HG02623 (cell line): ENCODE results near the gene ARL4D.
"Not testable (repeated sequence)": the region's sequence is repeated elsewhere in the genome, so short reads cannot be mapped to it uniquely, and the experiment has no call there.

Experiments
- ATAC-seq: cut with Tn5 transposase; IDR thresholded peaks from one replicate; pipeline ENCODE4 v1.9.1; 2021; ENCODE audit warnings: moderate library complexity; ENCODE audit not compliant: unreplicated experiment

The ARL4D gene

DNA sequence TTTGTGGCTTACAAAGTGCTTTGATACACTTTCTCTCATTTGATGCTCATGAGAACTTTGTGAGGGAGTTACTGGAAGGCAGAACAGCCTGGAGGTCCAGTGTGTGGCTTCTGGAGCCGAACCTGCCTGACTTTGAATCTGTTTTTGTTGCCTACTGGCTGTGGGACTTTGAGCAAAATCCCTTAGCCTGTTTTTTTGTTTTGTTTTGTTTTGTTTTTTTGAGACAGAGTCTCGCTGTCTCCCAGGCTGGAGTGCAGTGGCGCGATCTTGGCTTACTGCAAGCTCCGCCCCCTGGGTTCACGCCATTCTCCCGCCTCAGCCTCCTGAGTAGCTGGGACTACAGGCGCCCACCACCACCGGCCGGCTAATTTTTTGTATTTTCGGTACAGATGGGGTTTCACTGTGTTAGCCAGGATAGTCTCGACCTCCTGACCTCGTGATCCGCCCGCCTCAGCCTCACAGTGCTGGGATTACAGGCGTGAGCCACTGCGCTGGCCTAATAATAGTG is 20.6 kb downstream of the ARL4D start:
- ATAC-seq = not testable (repeated sequence)

GRCh38 chr17:43423777-43424455 is 25.1 kb downstream of the ARL4D start:
- ATAC-seq = no peak

GRCh38 chr17:43427362-43428043 is 28.7 kb downstream of the ARL4D start:
- no peak for ATAC-seq

- no peak for ATAC-seq
Measured at GRCh38 chr17:43428524-43428923, 29.7 kb downstream of the ARL4D start.

- ATAC-seq = no peak
Measured at GRCh38 chr17:43430936-43431713, 32.3 kb downstream of the ARL4D start.

DNA sequence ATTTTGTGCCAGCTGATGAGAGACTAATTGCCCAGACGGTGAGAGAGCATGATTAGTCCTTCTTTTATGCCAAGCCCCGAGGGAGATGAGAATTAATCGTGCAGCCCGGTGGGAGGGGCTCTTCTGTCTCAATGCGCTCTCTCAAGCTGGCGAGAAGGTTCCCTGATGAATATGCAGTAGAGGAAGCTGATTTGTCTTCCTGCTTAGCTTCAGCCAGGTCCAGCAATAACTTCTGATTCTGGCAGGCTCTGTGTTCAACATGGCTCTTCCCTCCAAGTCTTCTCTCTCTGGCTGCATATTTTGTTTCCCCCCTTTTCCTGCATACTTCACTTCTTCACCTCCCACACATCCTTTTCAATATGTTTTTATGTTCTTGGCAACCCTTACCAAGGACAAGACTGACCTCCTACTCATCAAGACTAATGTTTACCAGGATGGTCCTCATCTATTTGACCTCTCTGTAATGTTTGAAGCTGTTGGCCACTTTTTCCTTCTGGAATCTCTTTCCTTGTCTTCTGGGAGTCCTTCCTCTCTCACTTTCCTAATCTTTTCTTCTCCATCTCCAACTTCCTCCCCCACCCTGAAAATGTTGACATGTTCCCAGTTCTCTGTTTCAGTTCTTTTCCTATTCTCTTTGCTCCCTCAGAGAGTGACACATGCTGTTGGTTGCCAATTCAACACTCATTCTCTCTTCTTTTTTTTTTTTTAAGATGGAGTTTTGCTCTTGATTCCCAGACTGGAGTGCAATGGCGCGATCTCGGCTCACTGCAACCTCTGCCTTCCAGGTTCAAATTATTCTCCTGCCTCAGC is 33.1 kb downstream of the ARL4D start:
- ATAC-seq = no peak

DNA sequence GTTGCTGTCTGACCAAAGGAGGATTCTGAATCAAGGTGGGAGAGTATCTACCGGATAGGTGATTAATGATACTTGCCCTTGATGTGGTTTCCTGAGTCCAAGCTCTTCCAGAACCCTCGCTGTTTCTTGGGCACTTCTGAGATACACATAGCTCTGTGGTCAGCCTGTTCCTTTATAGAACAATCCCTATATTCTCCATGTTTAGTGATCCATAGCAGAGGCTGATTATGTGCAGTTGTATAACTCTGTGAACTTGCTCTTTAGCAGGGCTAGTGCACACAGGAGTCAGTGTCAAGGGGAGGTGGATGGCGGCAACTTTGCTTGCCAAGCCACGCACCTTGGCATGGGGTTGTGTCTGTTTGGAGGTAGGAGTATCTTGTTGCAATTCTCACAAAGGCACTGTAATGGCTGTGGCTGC is 36.1 kb downstream of the ARL4D start:
- ATAC-seq = no peak

DNA sequence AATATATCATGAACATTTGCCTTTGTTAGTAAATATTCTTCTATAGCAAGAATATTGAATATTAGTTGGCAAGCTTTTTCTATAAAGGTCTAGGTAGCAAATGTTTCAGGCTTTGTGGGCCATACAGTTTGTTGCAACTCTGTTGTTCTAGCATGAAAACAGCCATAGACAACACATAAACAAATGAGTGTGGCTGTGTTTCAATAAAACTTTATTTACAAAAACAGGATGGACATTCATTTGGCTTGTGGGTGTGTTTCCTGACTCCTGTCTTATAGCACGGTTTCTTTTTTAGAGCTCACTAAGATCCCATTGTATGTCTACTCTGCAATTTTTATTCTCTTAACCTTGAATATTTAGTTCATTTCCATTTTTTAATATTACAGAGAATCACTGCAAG is 39.0 kb downstream of the ARL4D start:
- ATAC-seq = no peak

DNA sequence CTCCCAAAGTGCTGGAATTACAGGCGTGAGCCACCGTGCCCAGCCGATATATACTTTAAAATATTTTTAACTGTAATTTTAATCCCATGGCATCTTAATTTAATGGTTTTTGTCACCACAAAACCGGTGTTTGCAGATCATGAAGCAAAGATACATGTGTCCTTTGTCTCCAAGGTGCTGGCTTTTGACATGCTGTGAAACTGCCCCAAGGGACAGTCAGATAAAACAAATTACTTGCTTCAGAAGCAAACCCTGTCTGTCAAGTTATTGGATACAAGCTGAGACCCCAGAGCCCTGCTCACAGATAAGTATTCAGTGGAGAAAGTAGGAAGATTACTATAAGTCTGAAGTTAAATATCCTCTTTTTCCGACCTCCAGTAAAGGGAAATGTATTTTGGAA is 39.8 kb downstream of the ARL4D start:
- ATAC-seq = no peak

GRCh38 chr17:43439041-43439440 is 40.2 kb downstream of the ARL4D start:
- ATAC-seq = no peak

GRCh38 chr17:43442711-43443110 is 43.9 kb downstream of the ARL4D start:
- no peak for ATAC-seq

DNA sequence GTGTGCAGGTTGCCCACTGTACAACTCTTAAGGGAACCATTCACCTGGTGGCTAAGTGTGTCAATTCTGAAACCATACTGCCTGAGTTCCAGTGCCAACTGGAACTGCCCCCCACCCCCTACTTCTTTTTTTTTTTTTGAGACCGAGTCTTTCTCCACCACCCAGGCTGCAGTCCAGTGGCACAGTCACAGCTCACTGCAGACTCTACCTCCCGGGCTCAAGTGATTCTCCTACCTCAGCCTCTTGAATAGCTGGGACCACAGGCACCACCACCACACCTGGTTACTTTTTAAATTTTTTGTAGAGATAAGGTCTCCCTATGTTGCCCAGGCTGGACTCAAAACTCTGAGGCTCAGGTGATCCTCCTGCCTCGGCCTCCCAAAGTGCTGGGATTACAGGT is 44.6 kb downstream of the ARL4D start:
- ATAC-seq = no peak

DNA sequence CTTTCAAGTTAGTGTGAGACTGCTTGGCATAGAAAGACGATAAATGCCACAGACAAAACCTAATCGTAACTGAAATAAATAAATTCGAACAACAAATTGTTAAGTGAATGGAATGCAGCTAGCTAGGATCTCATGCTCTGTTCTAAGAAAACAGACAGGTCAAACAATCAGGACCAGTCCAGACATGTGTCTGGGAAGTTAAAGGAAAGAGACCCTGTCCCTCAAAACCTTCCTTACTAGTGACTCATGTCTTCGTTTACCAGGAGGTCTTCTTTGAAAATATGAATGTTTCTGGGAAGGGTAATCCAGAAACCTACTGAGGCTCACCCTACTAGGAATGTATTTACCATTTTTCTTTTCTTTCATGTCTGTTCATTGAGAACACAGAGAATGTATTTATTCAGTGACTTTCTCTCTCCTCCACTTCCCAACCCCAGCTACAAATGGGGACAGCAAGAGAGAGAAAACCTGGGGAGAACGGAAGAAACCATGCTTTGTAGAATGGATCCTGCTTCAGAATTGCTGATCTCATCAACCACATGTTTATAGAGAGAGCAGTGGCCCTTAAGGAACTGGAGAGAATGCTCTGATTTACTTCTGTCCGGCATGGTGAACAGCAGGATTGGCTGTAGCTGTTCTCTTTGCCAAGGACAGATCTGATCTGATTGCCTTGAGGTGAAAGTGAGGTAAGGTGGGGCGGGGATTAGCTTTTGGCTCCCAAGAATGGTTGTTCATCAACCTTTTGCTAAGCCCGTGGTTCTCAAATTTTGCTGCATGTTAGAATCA is 45.6 kb downstream of the ARL4D start:
- no peak for ATAC-seq

GRCh38 chr17:43445009-43445589 is 46.3 kb downstream of the ARL4D start:
- ATAC-seq = no peak

DNA sequence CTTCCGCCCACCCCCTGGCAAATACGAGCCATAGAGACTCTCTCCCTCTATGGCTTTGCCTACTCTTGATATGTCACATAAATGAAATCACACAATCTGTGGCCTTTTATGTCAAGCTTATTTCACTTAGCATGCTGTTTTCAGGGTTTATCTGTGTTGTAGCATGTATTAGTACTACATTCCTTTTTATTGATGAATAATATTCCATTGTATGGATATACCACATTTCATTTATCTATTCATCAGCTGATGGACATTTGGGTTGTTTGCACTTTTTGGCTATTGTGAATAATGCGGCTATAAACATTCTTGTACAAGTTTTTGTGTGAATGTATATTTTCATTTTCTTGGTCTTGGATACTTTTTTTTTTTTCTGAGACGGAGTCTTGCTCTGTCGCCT is 48.0 kb downstream of the ARL4D start:
- ATAC-seq = no peak

- ATAC-seq = no peak
Measured at GRCh38 chr17:43448720-43449469, 50.1 kb downstream of the ARL4D start.

- no peak for ATAC-seq
Measured at GRCh38 chr17:43449470-43450248, 50.9 kb downstream of the ARL4D start.
